NOMO-1 (cell line): ENCODE measurements around the gene MPZL3.

Experiments used
- DNase-seq, 2 experiments: peaks; one replicate each; lab custom pipeline; 2025; ENCODE audit not compliant: unreplicated experiment in 2 of 2; lab: John Stamatoyannopoulos, UW

MPZL3 gene

GRCh38 chr11:118233850-118234249, 18.3 kb downstream of the MPZL3 start:
- no peak for DNase-seq

GRCh38 chr11:118233377-118233776, 18.8 kb downstream of the MPZL3 start:
- DNase-seq, result no peak

GRCh38 chr11:118232659-118233058, 19.5 kb downstream of the MPZL3 start:
- no peak for DNase-seq

- DNase-seq, result no peak
These were observed 20.7 kb downstream of the MPZL3 start for GRCh38 chr11:118231461-118231860.

- no peak for DNase-seq
These were observed 22.1 kb downstream of the MPZL3 start for GRCh38 chr11:118230088-118230487.

GRCh38 chr11:118229274-118229847, 22.8 kb downstream of the MPZL3 start:
- peak in 1 of 2 experiments; percentile 63 for DNase-seq

GRCh38 chr11:118227865-118228785, 24.0 kb downstream of the MPZL3 start:
- peak; percentile 45 to 95 for DNase-seq

GRCh38 chr11:118226781-118227180, 25.4 kb downstream of the MPZL3 start:
- DNase-seq, result peak in 1 of 2 experiments; percentile 42

GRCh38 chr11:118226296-118226695, 25.9 kb downstream of the MPZL3 start:
- DNase-seq, result peak; percentile 68 to 88

GRCh38 chr11:118224511-118225188, 27.5 kb downstream of the MPZL3 start, which contains the start of gene JAML:
Gene JAML, minus strand, starts transcription at chr11:118225011. Its CDS starts 10,145 bp downstream, at chr11:118214866.
- DNase-seq, result peak; percentile 51 to 75

GRCh38 chr11:118223992-118224391, 28.2 kb downstream of the MPZL3 start:
- no peak for DNase-seq

GRCh38 chr11:118223570-118223969, 28.6 kb downstream of the MPZL3 start:
- DNase-seq, result no peak

- no peak for DNase-seq
These were observed 29.7 kb downstream of the MPZL3 start for GRCh38 chr11:118222437-118222836.

GRCh38 chr11:118221419-118221818, 30.7 kb downstream of the MPZL3 start:
- DNase-seq, result no peak

- no peak for DNase-seq
These were observed 32.4 kb downstream of the MPZL3 start for GRCh38 chr11:118219732-118220131.

- DNase-seq, result no peak
These were observed 32.9 kb downstream of the MPZL3 start for GRCh38 chr11:118219244-118219643.

GRCh38 chr11:118217575-118217974, 34.6 kb downstream of the MPZL3 start:
- DNase-seq, result no peak

GRCh38 chr11:118216621-118217481, 35.3 kb downstream of the MPZL3 start:
- DNase-seq, result no peak

GRCh38 chr11:118215765-118216164, 36.4 kb downstream of the MPZL3 start:
- no peak for DNase-seq

GRCh38 chr11:118215262-118215661, 36.9 kb downstream of the MPZL3 start:
- no peak for DNase-seq
